G401.6 (cell line): ENCODE measurements around the gene CYP17A1.

Experiments used
- FAIRE-seq: peaks from 2 replicates; lab custom pipeline; 2012; peaks lifted over from hg19 to GRCh38; lab: Jason Lieb, UNC

The CYP17A1 gene

DNA sequence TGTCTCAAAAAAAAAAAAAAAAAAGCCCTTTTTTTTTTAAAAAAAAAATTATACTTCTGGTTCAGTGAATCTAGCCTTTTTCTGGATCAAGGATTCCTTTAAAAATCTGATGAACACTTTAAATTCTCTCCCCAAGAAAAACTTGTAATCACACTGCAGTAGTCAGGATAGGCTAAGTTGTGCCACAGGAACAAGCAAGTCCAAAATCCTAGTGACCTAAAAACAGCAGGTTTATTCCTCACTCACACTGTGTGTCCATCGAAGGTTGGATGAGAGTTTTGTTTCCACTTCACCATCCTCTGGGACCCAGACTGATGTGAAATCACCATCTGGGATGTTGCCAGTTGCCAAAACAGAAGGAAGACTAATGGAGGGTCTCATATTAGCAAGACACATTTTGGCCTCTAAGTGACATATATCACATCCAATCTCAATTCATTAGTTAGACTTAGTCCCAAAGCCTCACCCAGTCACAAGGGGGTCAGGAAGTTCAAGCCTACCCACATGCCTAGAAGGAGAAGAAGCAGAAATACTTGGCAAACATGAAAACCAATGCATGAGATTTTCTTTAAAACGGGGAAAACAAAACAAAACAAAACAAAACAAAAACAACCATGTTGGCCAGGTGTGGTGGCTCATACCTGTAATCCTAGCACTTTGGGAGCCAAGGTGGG lies 32.7 kb downstream of the CYP17A1 start:
- no peak for FAIRE-seq

DNA sequence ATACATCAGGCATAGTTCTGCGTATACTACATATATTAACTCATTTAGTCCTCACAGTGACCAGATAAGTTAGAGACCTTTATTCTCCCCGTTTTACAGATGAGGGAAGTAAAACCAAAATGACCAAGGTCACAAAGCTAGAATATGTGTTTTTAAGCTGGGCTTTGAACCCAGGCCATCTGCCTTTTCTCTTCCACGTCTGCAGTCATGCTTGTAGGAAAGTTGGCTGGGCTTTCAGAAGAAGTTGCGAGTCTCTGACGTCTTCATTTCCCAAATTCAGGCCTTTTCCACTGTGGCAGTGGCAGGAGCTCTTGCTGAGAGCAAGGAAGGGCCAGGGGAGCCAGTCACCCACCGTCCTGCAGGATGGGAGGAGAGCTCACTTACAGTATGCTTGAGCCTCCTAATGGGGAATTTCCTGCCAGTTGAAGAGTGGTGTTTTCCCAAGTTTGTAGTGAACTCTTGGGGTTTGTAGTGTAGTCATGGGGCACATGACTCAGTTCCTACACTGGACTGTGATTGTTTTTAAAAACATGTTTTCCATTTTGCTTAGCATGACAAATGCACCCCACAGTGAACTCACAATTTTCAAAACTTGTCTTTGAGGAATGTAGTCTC lies 34.2 kb downstream of the CYP17A1 start:
- FAIRE-seq, result no peak

DNA sequence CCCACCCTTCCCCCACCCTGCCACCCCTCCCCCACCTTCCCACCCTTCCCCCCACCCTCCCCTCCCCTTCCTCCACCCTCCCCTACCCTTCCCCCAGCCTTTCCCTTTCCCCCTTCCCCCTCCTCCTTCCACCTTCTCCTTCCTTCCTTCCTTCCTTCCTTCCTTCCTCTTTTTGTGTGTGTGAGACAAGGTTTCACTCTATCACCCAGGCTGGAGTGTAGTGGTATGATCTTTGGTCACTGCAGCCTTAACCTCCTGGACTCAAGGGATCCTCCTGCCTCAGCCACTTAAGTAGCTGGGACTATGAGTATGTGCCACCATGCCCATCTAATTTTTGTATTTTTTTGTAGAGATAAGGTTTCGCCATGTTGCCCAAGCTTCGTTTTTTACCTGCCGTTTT lies 35.2 kb downstream of the CYP17A1 start:
- no peak for FAIRE-seq

DNA sequence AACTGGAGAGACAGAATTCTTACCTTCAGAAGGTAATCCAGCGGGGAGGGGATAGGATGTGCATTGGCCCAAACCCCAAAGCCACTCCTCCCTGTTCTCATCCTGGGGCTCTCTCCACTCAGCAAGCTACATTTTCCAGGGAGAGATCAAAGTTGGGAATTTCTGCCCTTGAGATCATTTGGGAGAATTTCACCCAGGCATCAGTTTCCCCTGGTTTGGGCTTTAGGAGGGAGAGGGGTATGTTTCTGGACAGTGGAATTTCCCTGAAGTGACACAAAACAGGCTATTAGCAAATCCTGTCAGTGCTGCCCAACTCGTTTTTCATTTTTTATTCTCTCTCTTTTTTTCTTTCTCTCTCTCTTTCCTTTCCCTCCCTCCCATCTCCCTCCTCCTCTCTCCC lies 35.7 kb downstream of the CYP17A1 start:
- FAIRE-seq, result no peak

DNA sequence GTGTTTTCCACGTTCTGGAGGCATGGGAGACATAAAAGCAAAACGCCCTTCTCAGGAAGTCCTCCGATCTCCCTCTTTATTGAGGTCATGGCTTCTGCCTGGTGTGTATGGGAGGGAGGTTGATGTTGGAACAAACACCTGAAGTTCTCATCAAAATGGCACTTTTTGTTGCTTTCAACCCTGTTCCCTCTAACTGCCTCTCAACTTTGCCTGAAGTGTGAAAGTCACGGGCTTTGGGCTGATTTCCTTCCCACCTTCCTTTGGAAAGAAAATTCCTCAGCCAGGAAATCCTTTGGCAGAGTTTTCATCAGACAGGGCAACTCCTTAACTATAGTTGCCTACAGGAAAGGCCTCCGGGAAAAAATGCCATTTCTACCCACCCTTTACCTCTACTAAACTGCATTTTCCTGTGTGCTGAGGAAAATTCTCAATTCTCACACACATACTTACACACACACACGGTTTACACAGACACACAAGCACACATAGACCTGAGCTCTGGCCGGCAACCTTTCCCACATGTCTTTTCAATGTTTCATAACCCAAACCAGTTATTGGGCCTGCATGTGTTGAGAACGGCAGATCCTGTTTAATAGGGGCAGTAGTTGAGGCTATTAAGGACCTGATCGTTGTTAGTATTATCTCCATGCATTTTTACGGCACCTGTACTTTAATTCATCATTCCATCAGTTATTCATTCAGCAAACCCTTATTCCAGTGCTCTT lies 36.4 kb downstream of the CYP17A1 start:
- no peak for FAIRE-seq

DNA sequence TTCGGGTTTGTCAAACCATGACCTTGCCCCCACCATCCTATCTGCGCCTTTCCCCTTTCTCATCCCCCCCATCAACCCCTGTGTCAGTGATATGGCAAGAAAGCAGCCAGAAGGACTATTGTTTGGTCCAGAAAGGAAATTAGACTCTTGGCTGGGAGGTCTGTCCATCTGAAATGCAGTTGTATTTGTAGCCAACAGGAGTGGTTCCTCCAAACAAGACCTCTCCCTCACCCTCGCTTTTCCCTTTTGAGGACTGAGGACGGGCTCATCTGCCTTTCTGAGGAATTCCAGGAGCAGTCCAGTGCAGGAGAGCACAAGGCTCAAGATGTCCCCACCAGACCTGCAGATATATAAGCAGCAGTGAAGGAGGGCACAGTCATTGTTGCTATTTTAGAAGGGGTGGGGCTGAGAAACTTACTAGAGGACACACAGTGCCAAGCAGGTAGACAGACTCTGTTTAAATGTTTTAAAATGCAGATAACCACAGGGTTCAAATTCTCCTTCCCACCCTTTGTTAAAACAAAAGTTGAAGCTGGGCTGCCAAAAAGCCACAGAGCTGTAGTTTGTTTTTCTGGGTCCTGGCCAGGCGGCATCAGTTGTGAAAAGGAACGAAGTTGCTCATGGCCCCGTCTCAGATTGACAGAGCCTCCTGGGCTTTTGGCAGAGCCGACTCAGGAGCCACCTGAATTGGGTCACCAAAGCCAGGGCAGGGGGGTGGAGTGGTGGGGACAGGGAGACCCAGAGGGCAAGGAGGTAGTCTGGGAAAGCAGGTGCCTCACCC lies 37.3 kb downstream of the CYP17A1 start:
- no peak for FAIRE-seq

DNA sequence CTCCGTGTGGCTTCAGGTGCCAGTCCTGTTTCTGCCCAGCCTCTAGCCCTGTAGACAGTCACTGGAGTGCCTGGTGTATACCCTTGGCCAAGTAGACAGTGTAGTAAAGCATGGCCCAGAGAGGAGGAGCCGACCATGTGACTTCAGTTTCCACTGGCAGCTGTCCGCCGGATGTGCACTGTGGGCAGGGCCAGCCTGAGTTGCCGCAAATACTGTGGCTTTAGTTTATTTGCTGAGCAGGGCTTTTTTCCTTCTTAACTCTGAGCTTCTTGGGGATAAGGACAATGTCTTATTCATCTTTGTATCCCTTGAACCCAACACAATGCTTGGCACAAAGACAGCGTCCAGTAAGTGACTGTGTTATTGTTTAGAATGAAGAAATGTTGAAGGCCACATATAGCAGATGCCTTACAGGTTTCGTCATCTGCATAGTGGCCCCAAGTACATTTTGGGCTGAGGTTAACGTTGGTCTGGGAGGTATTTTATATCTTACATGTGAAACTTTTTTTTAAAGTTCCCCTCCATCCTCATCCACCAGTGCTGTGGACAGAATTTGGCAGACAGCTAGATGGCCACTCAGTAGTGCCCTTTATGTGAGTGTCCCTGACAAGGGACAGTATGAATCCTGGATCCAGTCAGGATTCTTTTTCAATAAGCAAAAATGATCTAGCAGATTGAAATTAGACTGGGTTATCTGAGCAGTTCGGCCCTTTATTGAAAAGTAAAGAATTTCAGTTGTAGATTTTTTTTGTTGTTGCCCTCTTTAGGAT lies 40.6 kb downstream of the CYP17A1 start:
- no peak for FAIRE-seq

DNA sequence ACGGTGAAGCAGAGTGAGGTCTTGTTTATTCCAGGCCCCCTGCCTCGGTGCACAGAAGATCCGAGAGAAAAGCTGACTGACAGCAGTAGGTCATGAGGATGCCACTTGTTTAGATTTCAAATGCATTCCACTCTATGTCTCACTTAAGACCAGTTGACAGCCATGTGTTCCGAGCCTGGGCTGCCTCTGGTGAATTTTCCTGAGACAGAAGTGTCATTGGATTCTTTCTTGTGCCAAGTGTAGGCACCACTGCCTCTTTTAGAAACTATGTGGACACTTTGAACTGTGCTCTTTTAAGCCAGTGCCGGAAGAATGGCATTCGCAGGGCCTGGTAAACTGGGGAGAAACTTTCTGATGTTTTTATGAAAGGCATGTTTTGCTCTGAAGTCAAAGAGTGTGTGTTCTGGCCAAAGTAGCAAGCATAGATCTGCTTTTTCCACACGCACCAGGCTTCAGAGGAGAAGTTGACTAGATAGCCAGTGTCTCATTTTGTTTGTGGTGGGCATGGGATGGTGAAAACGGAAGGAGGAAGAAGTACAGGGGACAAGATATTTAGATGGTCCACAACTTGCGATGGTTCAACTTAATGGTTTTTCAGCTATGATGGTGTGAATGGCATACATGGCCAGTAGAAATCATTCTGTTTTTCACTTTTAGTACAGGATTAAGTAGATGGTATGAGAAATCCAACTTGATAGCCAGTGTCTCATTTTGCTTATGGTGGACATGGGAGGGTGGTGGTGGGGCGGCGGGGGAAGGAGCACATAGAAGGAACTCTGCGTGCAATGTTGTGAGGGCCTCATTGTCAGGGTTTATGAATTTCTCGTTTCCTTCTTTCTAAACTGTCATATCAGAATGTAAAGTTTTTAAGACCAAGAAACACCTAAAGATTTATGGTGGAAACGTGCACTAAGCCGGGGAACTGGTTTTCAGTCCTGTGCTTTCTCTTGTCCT lies 41.5 kb downstream of the CYP17A1 start:
- no peak for FAIRE-seq

DNA sequence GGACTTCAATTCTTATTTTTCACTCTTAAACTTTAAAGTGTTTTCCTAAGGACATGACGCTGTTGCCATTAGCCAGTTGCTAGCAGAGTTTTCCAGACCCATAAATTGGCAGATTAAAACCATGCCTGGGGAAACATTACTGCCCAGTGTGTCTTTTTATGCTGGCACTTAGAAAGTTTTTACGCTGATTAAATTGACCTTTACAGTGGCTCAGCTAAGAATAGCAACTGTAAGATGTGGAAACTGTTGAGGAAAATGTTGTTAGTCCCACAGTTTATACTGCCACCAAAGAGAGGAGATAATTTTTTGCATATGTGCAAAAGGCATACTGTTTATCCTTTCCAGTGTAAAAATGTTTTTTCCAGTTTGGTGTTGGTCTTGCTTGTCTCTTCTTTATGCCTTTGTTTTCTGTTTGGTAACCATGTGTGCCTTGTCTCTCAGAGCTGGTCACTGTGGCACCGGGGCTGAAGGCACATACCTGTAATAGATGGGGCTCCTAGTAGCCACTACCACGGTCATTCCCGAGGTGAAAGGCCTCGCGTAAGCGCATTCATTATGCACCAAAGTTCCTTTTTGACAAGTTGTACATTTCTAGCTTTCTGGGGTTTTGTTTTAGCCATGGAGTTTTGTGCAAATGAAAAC lies 45.3 kb downstream of the CYP17A1 start:
- no peak for FAIRE-seq

DNA sequence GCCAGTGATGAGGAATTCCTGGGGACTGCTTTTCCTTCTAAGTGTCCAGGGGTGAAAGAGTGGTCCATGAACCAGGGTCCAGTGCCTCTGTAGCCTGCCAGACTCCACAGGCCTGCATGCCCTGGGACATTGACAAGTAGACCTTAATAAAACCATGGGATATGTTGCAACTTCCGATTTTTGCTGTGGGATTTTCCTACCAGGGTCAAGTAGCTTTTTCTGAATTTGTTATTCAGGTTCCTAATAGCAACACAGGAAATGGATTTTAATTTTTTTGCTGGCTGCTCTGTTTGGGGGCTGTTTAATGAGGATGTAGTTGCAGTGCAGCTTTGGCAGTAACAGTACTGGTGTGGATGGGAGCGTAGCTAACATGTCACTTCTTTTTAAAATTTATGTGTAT lies 51.4 kb downstream of the CYP17A1 start:
- FAIRE-seq, result no peak

DNA sequence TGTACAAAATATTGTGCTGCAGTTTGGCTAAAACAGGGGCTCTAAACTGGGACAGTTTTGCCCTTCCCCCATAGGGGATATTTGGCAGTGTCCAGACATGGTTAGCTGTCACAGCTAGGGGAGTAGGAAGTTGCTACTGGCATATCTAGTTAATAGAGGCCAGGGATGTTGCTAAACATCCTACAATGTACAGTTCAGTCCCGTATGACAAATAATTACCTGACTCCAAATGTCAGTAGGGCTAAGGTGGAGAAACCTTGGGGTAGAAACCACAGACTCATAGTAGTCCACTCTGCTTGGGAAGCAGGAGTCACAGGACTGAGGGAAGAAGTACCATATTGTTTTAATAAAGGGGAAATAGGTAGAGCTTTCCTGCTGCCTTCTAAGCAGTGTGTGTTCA lies 53.6 kb downstream of the CYP17A1 start:
- no peak for FAIRE-seq

DNA sequence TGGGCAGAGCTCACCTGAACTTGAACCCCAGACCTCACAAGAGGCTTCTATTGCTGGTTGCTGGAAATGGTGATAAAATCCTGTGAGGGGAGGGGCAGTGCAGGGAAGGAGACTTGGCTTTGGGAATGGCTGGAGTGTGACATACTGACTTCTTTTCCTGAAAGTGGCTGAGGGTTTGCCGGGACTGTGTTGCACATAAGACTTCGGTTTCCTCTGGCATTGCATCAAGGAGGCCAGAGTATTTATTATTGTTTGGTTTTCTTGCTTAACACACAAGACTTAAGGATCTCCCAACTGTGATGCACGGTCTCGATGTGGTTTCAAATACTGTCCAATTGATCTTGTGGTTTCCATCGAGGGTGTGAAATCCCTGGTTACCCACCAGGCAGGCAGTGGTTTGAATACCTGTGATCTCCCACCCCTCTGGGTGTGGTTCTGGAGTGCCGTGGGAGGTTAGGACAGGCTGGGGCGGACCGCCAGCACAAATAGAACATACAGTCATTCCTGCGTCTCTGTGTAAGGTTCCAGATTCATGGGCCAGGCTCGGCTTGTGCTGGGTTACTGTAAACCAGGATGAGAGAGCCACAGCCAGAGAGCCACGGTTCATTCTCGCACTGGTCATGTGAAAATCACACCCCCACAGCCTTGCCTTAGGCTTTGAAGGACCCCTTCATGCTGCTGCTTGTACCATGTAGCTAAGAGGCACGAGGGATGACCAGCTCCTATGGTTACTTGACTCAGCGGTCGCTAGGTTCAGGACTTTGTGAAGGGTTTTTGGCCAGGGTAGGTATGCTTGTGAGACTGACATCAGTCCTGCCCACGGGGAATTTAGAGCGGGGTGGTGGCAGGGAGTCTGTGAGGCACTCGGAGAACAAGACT lies 54.3 kb downstream of the CYP17A1 start:
- FAIRE-seq, result no peak

DNA sequence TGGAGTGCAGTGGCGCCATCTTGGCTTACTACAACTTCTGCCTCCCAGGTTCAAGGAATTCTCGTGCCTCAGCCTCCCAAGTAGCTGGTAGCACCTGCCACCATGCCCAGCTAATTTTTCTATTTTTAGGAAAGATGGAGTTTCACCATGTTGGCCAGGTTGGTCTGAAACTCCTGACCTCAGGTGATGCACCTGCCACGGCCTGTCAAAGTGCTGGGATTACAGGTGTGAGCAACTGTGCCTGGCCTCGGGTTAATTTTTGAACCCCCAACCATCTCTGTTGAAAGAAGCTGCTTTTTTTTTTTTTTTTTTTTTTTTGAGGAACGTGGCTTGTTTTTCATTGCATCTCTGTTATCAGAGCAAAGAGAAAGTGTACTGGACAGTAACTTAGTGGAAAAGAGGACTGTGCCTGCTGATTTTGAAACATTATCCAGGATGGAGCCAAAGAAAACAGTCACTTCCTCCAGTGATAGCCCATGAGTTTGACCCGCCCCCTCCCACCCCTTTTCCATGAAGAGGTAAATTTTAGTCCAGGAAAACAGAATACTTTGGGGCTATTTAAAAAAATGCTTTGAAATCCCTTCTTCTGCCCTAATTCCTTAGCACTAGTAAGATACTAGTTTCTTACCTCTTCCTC lies 55.2 kb downstream of the CYP17A1 start:
- no peak for FAIRE-seq

DNA sequence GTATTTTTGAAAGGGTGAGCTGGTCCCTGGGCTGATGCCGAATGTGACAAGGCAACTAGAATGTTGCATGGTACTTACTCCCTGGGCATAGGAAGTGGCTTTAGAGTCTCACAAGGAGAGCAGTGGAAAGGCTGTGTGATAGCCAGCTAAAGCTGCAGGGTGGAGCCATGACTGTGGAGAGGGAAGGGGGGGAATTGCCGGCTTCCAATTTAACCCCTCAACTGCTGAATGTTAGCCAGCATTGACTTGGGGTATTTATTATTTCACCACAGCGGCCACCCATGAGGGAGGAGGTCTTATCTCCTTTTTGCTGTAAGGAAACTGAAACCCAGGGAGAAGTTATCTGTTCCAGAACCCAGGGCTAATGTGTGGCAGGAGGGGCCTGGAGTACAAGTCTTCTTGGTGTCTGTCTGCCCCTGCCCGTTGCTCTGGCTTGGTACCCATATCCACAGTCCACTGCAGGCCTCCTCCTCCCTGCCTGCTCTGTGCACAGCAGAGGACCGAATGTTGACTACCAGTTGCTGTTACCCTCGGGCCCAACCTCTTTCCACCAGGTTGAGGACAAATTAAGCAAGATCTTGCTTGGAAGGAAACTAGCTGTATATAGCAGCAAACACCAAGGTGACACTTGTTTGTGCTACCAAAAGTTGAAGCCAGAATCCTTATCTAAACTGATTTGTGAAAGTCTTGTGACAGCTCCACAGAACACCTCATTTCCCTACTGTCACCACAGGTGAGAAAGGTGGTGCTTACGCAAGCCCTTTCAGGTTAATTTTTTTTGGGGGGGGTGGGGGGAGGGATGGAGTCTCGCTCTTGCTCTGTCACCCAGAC lies 55.9 kb downstream of the CYP17A1 start:
- no peak for FAIRE-seq
